NCI-H2227 (cell line): ENCODE measurements around the gene MESD.

Source experiments
- DNase-seq: peaks from one replicate; lab custom pipeline; 2025; ENCODE audit not compliant: unreplicated experiment; lab: John Stamatoyannopoulos, UW

Gene MESD

DNA sequence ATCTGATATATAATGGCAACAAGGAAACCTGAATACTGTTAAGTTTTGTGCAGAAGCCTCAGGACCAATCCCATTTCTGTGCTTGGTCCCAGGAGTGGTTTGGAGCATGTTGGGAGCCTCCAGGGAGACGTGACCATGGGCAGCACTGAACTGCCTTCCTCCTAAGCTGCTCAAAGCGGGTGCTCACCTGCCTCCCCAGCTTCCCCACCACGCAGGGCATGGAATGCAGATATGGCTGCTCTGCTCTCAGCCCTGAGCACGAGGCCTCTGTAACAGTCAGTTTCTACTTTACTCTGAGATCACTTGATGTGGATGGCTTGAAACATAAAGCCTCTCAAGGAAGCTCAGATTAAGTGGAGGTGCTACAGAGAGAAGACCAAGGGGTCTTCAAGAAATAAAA, 49.3 kb downstream of the MESD start:
- no peak for DNase-seq

DNA sequence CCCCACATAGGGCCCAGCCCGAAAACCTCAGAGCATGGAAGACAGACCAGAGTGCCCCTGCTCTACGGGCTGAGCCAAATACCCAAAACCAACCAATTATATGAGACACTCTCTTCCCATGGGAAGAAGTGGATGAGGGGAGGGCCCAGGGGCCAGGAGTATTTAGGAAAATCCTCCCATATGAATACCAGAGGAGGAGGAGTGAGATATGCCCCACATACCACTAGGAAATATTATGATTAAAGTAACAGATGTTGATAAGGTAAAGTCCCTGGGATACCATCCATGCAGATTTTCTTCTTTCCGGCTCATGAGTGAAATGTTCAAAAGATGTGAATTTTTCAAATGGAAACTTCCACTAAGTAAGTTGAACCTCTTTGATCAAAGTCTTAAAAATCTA, 50.4 kb downstream of the MESD start:
- DNase-seq = no peak

DNA sequence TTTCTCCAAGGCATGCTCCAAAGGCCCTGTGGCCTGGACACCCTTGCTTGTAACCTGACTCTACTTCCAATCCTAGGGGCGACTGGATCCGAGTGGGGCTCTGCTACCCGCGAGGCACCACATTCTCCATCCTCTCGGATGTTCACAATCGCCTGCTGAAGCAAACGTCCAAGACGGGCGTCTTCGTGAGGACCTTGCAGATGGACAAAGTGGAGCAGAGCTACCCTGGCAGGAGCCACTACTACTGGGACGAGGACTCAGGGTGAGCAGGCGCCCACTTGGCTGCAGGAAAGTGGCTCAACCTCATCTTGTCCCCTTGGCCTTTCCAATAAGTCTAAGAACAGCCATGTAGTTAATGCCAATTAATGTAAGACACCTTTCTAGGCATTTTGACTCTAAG, 51.9 kb downstream of the MESD start:
- no peak for DNase-seq

DNA sequence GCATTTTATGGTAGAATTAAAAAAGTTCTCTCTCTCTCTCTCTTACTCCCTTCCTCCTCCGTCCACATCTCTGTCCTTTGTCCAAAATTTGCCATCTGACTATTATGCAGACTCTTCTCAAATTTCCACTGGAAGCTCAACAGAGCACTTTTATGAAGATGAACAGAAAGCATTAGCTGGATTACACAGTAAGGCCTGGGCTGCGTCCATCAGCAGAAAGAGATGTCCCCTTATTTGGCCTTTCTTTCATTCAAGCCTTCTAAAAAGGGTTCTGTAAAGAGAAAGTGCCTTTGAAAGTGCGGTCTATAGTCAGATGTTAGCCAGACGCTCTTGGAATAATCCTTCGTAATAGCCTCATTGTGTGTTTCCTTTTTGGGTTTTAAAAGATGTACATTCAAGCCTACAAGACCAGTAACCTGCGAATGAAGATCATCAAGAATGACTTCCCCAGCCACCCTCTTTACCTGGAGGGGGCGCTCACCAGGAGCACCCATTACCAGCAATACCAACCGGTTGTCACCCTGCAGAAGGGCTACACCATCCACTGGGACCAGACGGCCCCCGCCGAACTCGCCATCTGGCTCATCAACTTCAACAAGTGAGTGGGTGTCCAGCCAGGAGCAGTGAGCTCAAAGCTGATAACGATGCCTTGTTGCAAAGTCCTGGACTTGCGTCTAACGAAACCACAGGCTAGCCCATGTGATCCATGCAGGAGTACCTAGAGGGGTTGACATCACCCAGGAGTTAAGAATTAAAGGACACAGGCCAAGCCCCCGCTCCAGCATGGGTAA, 53.1 kb downstream of the MESD start:
- DNase-seq = no peak

DNA sequence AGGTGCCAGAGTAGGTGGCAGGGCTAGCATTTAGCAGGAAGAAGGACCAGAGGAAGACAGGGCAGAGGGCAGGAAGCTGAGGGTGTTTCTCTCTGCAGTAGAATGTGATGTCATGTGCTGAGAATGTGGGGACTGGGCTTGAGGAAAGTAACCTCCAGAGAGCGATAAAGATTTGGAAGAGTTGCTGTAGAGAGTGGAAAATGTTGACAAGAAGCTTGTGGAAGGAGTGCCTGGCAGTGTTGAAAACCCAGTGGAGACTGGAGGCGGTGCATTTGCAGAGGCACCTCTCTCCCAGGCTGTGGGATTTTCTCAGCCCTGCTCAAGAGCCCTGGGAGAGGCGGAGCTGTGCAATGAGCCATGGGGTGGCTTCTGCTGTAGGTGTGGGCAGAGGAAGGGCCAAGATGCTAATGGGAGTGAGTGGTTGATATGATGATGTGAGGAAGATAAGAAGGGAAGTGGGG, 54.8 kb downstream of the MESD start:
- DNase-seq = no peak

DNA sequence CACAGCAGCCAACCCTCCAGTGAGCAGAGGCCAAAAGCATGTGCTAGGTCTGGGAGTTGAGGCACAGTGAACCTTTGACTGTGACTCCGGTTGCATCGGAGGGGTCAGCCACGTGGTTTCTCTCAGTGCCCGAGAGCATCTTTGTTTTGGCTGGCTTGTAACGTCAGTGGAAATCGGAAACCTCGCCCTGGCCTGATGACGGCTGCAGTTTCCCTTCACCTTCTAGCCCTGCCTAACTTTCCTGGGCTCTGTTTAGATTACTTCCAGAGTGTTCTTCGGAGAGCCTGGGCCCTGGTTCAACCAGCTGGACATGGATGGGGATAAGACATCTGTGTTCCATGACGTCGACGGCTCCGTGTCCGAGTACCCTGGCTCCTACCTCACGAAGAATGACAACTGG, 56.6 kb downstream of the MESD start:
- no peak for DNase-seq

DNA sequence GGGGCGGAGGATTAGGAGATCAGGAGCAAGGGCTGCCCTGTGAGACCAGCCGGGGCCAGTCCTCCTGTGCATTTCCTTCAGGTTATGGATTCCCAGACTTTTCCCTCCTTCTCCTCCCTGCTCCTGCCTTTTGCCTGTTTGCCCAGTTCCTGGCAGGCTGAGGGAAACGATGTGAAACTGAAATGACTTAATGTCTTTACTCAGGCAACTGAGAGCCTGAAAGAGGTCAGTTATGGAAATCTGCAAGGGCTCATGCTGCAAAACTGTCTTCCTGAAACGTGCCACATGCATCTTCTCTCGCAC, 57.2 kb downstream of the MESD start:
- no peak for DNase-seq

DNA sequence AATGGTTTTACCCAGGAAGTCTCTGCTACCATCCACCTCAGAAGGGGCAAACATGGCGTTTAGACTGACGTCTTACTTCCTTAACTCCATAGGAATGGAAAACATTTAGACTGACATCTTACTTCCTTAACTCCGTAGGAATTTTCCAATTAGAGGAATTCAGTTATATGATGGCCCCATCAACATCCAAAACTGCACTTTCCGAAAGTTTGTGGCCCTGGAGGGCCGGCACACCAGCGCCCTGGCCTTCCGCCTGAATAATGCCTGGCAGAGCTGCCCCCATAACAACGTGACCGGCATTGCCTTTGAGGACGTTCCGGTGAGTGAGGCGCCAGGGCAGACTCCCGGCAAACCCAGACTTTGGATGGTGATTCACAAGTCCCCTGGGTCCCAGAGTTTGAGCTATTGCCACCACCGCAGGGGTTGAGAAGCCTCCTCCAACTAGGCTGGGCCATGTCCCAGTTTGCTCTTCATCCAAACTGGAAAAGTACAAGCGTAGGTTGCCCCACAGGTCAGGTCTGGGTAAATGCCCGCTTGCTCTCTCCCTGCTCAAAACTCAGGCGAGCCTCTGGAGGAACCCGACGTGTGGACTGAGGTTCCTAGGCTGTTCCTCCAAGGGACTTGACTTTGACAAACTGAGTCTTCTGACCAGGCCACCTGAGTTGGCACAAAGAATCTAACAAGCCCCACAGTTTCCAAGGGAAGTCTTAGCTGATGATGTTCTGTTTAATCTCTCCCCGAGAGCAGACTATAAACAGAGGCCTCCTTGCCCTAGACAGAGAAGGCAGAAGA, 57.7 kb downstream of the MESD start:
- no peak for DNase-seq

DNA sequence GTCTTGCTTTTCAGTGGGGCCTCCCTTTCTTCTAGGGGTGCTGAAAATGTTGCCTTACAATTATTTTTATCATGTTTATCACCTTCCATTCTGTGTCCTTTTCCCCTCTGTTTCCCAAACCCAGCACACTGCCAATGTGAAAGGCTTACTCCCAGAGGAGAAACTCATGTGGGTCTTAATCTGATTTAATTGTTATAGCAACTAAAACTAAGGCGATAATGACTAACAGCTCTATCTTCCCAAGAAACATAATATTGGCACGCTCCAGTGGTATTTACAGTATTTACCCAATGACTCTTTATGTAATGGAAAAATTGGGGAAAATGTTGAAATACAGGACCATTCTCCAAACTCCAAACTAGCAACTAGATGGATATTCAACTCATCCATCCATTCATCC, 58.4 kb downstream of the MESD start:
- DNase-seq = no peak

DNA sequence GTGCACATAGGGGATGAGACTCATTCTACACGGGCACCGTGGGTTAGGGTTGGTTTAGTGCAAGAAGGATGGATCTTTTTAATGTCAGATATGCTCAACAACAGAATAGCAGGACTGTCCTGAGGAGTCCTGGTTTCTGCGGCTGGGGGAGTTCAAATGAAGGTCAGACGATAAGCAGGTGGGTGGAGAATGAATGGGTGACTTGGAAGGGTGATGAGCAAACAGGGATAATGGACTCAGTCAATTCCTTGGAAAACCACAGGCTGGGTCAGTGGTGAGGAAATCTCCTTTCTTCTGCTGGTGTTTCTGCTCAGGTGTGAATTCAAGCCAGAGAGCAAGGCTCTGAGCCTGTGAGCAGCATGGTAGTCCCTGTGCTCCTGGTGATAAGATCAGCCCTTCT, 59.9 kb downstream of the MESD start:
- DNase-seq = no peak

DNA sequence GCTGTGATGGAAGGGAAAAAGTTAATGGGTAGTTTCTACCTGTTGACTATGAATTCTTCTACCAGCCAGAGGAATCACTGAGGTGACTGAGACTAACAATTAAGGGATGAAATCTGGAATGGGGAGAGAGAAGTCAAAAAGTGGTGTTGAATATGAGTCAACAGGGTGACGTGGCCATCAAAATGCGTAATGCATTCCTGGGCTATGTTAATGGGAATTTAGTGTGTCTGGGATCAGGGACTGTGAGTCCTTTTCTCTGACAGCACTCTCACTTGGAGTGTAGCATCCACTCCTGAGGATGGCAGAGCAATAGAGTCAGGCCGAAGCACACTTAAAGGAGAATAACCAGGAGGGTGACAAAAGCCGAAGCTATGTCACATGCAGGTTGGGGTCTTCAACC, 60.4 kb downstream of the MESD start:
- no peak for DNase-seq

DNA sequence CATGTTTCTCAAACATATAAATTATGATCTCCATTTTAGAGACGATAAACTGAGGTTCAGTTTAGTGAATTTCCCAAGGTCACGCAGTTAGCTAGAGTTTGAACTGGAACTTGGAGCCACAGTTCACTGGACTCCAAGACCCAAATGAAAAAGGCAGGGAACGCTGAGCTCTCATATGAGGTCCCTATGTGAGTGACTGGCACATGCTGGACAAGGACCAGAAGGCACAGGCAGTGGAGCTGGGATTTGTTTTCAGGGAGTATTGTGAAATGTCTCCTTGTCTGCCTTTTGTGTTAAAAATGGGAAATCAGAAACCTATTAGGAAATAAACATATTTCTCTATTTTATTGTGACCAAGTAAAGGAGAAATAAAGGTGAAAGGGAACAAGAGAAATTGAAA, 63.5 kb downstream of the MESD start:
- DNase-seq = no peak

DNA sequence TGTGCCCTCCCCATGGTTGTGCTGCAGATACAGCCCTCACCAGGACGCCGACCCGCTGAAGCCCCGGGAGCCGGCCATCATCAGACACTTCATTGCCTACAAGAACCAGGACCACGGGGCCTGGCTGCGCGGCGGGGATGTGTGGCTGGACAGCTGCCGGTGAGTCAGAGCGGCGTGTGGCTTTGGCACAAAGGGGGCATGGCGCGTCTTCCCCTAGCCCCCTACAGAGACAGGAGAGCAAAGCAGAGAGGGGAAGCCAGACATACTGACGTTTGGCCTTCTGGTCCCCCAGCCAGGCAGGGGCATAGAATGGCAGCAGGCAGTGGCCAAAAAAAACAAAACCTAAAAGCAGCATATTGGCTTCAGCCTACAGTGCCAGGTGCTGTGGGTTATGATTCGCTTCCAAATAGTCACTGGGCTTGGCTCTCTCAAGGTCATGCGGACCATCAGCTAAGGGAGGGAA, 64.0 kb downstream of the MESD start:
- DNase-seq = no peak

DNA sequence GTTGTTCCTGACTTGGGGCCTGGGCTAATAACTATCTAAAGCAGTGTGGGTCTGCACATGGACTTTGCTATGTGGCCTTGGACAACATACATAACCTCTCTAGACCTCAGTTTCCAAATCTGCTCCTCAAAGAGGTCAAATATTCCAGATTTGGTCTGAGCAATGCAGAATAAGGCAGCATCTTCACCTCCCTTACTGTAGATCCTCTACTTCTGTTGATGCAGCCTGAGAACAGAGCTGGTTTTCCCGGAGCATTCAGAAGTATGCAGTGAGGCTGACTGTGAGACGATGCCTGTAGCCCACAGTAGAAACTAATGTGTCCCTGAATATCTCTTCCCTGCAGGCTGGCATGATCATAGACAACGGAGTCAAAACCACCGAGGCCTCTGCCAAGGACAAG, 65.3 kb downstream of the MESD start:
- DNase-seq = no peak

DNA sequence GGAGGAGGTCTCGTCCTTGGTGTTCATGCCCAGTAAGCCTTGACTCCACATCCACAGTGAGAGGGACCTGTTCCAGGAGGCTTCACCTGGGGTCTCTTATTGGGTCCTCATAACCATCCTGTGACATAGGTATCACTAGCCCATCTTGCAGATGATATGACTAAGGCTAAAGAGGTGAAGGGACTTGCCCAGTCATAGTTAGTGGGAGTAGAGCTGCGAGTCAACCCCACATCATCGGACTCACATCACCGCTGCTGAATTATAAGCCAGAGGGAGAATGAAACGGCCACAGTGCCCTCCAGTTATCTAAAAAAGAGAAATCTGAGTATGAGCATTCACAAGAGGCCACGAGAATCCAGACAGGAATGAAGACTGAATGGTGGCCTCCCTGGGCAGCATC, 66.0 kb downstream of the MESD start:
- DNase-seq = no peak

DNA sequence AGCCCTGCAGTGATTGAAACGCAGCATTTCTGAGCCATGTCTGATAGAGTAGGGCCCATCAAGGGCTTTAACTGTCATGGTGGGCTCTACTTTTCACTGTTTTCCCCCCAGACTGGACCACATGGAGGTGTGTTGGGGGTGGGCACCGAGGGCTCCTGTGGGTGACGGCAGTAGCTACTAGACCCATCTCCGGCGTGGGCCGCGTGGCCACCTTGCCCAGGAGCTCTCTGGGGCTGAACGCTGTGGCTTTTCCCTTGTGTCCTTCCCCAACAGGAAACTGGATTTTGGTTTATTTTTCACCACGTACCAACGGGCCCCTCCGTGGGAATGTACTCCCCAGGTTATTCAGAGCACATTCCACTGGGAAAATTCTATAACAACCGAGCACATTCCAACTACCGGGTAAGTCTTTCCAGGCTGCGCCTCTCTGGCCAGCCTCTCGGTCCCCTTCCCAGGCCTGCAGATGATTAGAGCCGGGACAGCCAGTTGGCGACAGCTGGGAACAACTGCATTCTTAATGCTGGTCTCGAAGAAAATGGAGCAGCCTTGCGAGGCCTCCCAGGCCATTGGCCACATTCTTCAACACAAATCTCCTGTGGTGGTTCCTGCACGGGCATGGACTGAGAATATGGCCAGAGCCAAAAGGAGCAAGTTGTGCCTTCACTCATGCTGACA, 67.7 kb downstream of the MESD start:
- no peak for DNase-seq

DNA sequence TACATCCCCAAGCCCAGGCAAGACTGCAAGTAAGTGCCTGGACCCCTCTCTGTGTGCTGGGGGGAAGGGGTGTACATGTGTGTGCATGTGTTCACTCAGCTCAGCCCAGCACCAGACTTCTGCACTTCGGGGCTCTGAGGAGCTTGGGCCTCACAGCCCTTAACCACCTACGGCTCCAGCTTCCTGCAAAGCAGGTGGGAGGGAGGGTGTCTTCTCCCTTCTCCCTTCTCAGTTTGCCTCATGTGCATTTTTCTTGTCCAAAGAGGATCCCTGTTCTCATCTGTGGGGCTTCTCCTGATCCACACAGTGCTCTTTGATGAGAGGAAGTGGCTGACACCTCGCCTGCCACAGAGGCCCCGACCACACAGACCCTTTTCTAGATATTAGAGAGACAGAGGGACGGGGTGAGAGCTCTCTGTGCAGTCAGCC, 69.3 kb downstream of the MESD start:
- DNase-seq = no peak

DNA sequence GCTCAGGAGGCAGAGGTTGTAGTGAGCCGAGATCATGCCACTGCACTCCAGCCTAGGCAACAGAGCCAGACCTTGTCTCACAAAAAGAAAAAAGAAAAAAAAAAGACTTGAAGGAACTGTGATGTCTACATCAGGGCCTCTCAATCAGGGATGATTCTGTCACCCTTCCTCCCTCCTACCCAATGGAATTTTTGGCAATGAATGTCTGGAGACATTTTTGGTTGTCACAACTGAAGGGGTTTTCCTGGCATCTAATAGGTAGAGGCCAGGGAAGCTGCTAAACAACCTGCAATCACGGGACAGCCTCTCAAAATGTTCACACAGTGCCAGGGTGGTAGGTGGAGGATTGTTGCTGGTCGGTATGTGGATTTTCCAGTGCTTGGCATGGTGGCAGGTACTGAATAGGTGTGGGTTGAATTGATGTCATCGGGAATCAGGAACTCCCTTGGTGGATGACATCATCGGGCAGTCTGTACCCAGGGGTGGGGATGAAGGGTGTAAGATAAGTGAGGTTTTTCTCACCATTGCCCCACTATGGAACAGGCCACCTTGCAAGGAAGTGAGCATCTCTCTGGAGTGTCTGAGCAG, 71.3 kb downstream of the MESD start:
- no peak for DNase-seq

DNA sequence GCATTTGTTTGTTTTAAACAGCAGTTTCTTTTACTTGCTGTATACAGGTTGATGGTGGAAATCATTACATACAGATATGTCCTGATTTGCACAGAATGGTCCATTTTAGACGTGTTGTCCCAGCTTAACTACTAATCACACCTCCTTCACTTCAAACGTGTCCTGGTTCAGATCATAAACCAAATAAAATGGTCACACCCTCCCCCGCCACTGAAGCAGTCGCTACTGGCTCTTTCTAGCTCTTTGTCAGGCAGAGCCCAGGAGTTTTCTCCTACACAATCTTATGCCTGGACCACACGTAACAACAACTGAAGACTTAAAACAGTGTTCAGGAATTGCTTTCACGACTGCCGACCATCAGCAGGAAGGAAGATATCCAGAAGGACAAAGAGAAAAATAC, 73.6 kb downstream of the MESD start:
- DNase-seq = no peak

DNA sequence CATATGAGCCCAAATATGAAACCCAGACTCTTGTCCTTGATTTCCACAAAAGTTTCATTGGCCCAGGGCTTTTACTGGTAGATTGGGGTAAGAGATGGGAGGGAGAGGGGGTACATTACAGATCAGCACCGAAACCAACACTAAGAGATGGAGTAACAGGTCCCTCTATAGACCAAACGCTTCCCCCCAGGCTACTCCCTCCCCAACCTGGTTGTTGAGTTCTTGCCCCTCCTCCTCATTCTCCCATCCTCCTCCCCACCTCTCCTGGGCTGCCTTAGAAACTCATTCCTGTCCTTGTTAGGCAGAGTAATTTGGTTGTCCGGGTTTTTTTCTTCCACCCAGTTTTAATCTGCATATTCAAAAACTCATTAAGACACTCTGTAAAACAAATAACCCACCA, 74.1 kb downstream of the MESD start:
- no peak for DNase-seq

DNA sequence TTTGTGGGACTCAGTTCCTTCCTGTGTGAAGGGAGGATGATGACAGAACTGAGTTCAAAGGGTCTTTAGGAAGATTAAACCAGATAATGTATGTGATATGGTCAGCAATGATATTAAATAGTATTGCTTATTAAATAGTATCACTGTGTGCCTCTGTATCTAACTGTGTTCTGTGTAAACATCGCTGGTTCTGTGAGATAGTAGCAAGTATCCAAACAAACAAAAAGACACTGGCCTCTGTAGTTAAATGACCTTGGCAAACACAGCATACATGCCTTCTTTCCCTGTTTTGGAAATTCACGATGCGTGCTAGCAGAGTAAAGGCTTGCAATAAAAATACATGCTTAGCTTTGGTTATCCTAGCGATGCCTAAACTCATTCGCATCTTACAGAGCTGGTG, 76.1 kb downstream of the MESD start:
- no peak for DNase-seq

DNA sequence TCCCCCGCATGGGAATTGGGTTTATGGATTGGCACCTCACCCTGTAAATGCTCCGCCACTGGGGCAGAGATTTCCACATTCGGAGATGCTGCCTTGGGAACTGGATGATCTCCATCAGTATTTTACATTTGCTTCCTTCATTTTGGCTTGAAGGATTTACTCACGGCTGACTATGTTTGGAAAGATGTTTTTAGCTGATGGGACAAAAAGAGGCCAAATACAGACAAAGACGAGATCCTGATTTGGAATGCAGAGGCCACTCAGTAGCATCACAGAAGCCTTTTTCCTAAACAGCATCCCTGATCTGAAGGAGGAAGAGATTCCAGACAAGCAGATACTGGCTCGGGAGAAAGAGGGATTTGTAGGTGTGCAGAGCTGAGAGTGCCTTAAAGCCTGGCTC, 76.9 kb downstream of the MESD start:
- DNase-seq = no peak
